Hematopoietic multipotent progenitor cell treated with erythropoietin and hydrocortisone succinate and interleukin-3 and kit ligand, for 6 days (in vitro differentiated cells): Measurements from ENCODE around the gene RAD51B.
A peak's percentile ranks its signal among the peaks of the same experiment; 100 is the strongest.

ENCODE experiments used
- DNase-seq: peaks from one replicate; pipeline ENCODE4 v3.0.0-alpha.2; 2015

Gene RAD51B

DNA sequence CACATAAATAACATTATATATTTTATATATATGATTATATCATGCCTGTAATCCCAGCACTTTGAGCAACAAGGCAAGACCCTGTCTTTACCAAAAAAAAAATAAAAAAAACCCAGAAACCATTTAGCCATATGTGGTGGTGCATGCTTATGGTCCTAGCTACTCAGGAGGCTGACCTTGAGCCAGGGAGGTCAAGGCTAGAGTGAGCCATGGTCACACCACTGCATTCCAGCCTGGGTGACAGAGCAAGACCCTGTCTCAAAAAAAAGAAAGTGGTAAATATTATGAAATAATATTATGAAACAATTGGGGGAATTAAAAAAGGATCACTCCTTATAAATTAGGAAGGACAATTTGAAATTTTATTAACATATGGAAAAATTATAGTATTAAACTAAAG, 16.0 kb downstream of the RAD51B start:
- no peak for DNase-seq

- peak; percentile 85 for DNase-seq
Observed at GRCh38 chr14:67837011-67837624, 17.5 kb downstream of the RAD51B start.

DNA sequence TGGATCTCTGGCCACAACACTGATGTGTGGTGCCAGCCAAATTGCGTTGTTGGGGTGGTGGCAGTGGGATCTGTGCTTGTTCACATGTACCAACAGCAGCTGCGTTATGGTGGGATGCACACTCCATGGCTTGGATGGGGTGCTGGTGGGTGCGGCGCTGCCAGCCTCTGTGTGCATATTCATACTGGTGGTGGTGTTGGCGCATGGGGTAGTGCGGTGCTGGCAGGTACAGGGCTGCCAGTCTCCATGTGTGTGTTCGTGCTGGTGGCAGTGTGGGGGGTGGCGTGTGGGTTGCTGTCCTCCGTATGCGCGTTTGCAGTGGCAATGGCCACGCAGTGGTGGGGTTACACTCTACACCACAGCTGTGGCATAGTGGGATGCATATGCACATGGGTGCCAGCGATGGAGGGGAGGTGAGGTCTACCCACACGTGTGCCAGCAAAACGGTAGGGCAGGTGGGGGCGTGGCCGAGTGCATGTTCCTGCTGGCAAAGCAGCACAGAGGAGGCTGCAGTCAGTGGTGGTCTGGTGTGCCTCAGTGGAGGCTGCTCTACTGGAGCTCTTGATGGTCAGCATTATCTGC, 26.5 kb downstream of the RAD51B start:
- no peak for DNase-seq

GRCh38 chr14:67850066-67850830, 30.7 kb downstream of the RAD51B start:
- DNase-seq: no peak

GRCh38 chr14:67851785-67852410, 32.3 kb downstream of the RAD51B start:
- no peak for DNase-seq

- peak; percentile 15 for DNase-seq
Observed at GRCh38 chr14:67852926-67853604, 33.5 kb downstream of the RAD51B start.

DNA sequence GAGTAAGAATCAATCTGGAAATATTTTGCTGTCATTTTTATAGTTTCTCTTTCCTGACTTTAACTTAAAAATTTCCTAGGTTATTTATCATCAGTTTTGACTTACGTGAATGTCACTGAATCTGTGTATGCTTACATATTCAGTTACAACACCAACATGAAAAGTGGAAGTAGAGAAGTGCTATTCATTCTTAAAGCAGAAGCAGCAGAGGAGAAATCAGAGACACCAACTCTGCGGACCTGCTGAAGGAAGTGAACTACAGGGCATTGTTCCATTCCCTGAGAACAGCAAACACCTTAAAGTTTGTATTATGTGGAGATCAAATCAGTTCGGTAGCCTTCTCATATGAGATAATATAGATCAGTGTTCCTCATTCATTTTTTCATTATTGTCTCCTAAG, 34.1 kb downstream of the RAD51B start:
- peak; percentile 31 for DNase-seq

GRCh38 chr14:67856827-67857226, 37.2 kb downstream of the RAD51B start:
- DNase-seq: no peak

DNA sequence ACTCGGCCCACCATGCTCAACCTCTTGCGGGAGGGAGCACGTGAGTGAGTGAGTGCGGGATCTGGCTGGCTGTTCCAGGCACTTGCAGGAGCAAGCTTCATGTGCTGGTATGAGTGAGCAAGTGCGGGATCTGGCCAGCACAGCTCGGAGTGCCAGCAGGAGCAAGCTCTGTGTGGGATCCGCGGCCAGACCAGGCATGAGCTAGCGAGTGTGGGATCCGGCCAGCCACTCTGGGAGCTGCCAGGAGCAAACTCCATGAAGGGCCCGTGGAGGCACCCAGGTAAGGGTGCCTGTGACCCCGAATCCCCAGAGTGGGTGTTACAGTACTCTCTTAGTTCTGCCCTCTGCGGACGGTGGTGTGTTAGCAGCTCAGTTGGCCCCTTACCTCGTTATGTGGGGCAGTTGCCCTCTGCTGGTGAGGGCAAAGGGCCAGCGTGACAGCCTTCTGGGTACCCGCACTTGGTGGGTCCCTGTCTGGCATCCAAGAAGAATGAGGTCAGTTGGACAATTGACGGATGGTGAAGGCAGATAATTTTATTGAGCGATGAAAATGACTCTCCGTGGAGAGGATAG, 38.3 kb downstream of the RAD51B start:
- DNase-seq: no peak

GRCh38 chr14:67859169-67859749, 39.7 kb downstream of the RAD51B start:
- no peak for DNase-seq

DNA sequence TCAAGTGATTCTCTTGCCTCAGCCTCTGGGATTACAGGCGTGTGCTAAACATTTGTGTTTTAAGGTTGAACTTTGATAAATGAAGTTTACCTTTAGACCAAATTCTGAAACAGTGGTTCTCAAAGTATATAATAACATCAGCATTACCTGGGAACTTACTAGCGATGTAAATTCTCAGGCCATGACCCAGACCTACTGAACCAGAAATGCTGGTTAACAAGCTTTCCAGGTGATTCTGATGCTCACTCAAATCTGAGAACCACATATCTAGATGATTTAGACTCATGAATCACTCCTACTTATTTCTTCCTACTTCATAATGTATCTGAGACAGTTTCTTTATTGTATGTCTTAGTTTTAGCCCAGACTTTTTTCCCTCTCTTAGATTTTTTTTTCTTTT, 43.6 kb downstream of the RAD51B start:
- DNase-seq: no peak

GRCh38 chr14:67875175-67876006, 55.8 kb downstream of the RAD51B start:
- DNase-seq: no peak

GRCh38 chr14:67879026-67879425, 59.4 kb downstream of the RAD51B start:
- DNase-seq: no peak

DNA sequence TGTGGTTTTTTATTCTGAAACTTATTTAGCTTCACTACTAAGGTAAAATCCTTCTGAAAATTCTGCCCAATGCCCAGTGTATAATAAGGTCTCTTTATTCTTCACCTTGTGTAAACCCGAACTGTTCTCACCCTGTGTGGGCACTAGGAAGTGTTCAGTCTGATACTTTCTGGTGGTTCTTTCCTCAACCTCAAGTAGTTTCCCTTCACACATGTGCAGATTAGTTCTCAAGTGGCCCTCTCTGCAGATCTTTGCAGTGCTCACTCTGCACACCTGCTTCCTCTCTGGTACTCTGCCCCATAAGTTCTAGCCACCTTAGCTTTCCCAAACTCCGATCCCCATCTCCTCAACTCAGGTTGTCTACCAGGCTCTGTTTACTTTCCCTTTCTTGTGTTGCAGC, 61.6 kb downstream of the RAD51B start:
- DNase-seq: no peak

GRCh38 chr14:67882986-67883555, 63.5 kb downstream of the RAD51B start:
- peak; percentile 42 for DNase-seq

GRCh38 chr14:67883717-67884116, 64.1 kb downstream of the RAD51B start:
- DNase-seq: peak; percentile 72

- DNase-seq: no peak
Observed at GRCh38 chr14:67886191-67886590, 66.6 kb downstream of the RAD51B start.

DNA sequence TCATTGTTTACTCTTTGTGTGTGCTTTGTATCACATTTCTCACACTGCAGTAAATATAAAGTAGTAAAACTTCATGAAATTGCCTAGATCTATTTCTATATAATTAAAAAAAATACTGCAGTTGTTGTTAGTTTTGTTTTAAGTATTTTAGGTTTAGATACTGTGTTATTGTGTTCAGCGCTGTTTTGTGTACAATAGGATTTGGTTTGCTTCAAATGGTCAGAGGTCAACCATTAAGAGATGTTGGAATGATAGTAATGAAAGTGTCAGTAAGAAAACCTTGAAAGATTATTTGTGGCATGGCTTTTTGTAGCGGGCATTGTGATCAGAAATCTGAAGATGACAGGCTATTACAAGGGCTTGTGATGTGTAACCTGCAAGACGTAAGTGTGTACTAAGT, 67.9 kb downstream of the RAD51B start:
- no peak for DNase-seq

DNA sequence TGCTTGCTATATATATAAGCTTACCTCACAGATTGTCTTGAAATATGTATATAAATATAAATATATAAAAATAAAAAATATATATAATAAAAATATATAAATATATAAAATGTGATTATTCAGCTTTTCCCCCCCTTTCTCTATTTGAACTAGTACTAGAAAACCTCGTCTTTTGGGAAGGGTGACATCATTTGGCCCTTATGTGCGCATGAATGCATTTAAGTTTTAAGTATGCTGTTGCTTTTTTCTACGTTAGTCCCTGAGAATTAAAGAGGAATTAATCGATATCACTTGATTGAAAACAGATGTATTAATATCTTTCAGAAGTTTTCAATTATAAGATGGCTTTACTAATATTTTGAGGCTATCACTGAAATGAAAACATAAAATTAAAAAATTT, 69.9 kb downstream of the RAD51B start:
- DNase-seq: no peak

DNA sequence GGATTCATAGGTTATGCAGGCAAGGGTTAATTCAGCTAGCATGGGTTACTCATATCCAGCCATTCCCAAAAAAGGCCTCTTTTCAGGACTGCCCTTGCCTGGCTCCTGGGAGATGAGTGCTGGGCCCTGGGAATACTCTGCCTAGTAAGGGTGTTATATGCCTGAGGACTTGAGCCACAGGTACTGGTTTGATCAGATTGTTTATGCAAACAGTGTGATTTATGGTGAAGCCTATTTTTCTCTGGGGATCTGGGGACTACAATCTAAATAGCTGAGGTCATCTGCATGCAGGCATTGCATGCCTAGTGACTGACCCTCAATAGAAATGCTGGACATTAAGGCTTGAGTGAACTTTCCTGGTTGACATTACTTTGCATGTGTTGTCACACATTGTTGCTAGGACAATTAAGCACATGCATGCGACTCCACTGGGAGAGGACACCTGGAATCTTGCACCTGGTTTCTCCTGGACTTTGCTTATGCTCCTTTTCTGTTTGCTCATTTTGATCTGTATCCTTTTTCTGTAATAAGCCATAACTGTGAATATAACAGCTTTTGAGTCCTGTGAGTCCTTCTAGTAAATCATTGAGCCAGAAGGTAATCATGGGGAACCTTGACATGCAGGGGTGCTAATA, 73.0 kb downstream of the RAD51B start:
- no peak for DNase-seq

DNA sequence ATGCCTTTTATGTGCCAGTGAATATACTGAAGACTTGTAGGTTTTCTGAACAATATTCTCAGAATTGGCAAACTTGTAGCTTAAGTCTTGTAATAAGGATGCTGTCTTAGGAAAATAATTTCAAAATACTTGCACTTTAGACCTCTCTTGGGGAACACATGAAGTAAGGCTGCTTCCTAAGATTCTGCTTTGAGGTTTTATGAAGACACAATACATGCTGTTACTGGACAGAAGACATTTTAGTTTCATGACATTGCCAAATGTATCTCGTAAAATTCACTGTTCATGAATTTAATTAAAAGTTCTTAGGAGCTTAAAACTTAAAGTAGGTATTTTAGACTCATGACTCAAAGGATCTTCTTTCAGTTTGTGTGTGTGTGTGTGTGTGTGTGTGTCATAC, 80.7 kb downstream of the RAD51B start:
- no peak for DNase-seq
